ENCODE data around the gene GPC6. TPM values are rescaled to one million over a fixed set of nuclear protein-coding genes. Genes with fewer than 3 reads are reported as not detected.

Gene GPC6
- total RNA-seq, 1 experiment from 2014 or later, result not detected

GRCh38 chr13:94254737-94255136 lies 1028.1 kb downstream of the GPC6 start:
- no peaks in the 10 kb centered on the region for H3K27me3 ChIP-seq (ENCODE audit: insufficient read depth, low read depth)
- ChIA-PET CTCF (no interaction called here), POLR2A (ENCODE audit: unreplicated experiment) (no interaction called here)
- H2AFZ ChIP-seq, result no peak overlapping the region
- no peaks in the 10 kb centered on the region for H3K9me2 ChIP-seq (ENCODE audit: insufficient read depth)
- H3F3A ChIP-seq (ENCODE audit: insufficient read depth, low read depth), result no peaks in the 10 kb centered on the region
- no TSS peak for BruUV-seq (replicated peaks)
- no peaks in the 10 kb centered on the region for H3K79me2 ChIP-seq (ENCODE audit: low read depth)
- no peak for DNase-seq
- no peak overlapping the region for H3K4me3 ChIP-seq
- no peak overlapping the region for H3K4me2 ChIP-seq
- intact Hi-C loops (cut with micrococcal nuclease; ENCODE audit: unreplicated experiment), result no loop called here
- no peaks in the 10 kb centered on the region for H3K9me3 ChIP-seq (ENCODE audit: insufficient read depth, low read depth)
- H3K27ac ChIP-seq, result no peak overlapping the region
- TF ChIP-seq CTCF (conservative IDR thresholded peaks at IDR 0.05), result no peak
- no peak for TF ChIP-seq EZH2 (IDR thresholded peaks at IDR 0.05; ENCODE audit: low read depth)
- no peaks in the 10 kb centered on the region for H3K4me1 ChIP-seq (replicated peaks; ENCODE audit: insufficient read depth)
- H4K20me1 ChIP-seq (ENCODE audit: insufficient read depth), result no peaks in the 10 kb centered on the region
- no peaks in the 10 kb centered on the region for H3K36me3 ChIP-seq (ENCODE audit: low read depth)

GRCh38 chr13:94256721-94257120 lies 1030.1 kb downstream of the GPC6 start:
- H3K27ac ChIP-seq, result no peak overlapping the region
- H3K9me3 ChIP-seq (ENCODE audit: insufficient read depth, low read depth), result no peaks in the 10 kb centered on the region
- H3K36me3 ChIP-seq (ENCODE audit: low read depth), result no peaks in the 10 kb centered on the region
- H4K20me1 ChIP-seq (ENCODE audit: insufficient read depth), result no peaks in the 10 kb centered on the region
- H3K79me2 ChIP-seq (ENCODE audit: low read depth), result no peaks in the 10 kb centered on the region
- no peak overlapping the region for H2AFZ ChIP-seq
- no peak overlapping the region for H3K4me2 ChIP-seq
- no peaks in the 10 kb centered on the region for H3F3A ChIP-seq (ENCODE audit: insufficient read depth, low read depth)
- ChIA-PET POLR2A (ENCODE audit: unreplicated experiment) (no interaction called here), CTCF (interaction anchor here (0.6 kb wide), 1 partner anchor 1785 kb away, joined by 3 read pairs; no protein-coding TSS in a partner anchor)
- no peak for DNase-seq
- H3K4me3 ChIP-seq, result no peak overlapping the region
- no peaks in the 10 kb centered on the region for H3K9me2 ChIP-seq (ENCODE audit: insufficient read depth)
- no peaks in the 10 kb centered on the region for H3K27me3 ChIP-seq (ENCODE audit: insufficient read depth, low read depth)
- no peaks in the 10 kb centered on the region for H3K4me1 ChIP-seq (replicated peaks; ENCODE audit: insufficient read depth)
- TF ChIP-seq EZH2 (IDR thresholded peaks at IDR 0.05; ENCODE audit: low read depth), result no peak
- TF ChIP-seq CTCF (conservative IDR thresholded peaks at IDR 0.05), result no peak
- no TSS peak for BruUV-seq (replicated peaks)
- intact Hi-C loops (cut with micrococcal nuclease; ENCODE audit: unreplicated experiment), result no loop called here

GRCh38 chr13:94259984-94260383 lies 1033.4 kb downstream of the GPC6 start:
- H2AFZ ChIP-seq, result no peak overlapping the region
- no peaks in the 10 kb centered on the region for H3K9me3 ChIP-seq (ENCODE audit: insufficient read depth, low read depth)
- ChIA-PET CTCF (no interaction called here), POLR2A (ENCODE audit: unreplicated experiment) (no interaction called here)
- no peak overlapping the region for H3K27ac ChIP-seq
- H3K36me3 ChIP-seq (ENCODE audit: low read depth), result no peaks in the 10 kb centered on the region
- H3K9me2 ChIP-seq (ENCODE audit: insufficient read depth), result no peaks in the 10 kb centered on the region
- no peaks in the 10 kb centered on the region for H4K20me1 ChIP-seq (ENCODE audit: insufficient read depth)
- H3K4me1 ChIP-seq (replicated peaks; ENCODE audit: insufficient read depth), result no peaks in the 10 kb centered on the region
- DNase-seq, result no peak
- no TSS peak for BruUV-seq (replicated peaks)
- no peaks in the 10 kb centered on the region for H3F3A ChIP-seq (ENCODE audit: insufficient read depth, low read depth)
- H3K27me3 ChIP-seq (ENCODE audit: insufficient read depth, low read depth), result no peaks in the 10 kb centered on the region
- H3K4me2 ChIP-seq, result no peak overlapping the region
- no peaks in the 10 kb centered on the region for H3K79me2 ChIP-seq (ENCODE audit: low read depth)
- intact Hi-C loops (cut with micrococcal nuclease; ENCODE audit: unreplicated experiment), result no loop called here
- H3K4me3 ChIP-seq, result no peak overlapping the region
- TF ChIP-seq CTCF (conservative IDR thresholded peaks at IDR 0.05) (no peak), EZH2 (IDR thresholded peaks at IDR 0.05; ENCODE audit: low read depth) (no peak)
